Coronary artery (tissue), 2 donors: ENCODE results near the gene CD1C.
"Not testable (repeated sequence)": the region's sequence is repeated elsewhere in the genome, so short reads cannot be mapped to it uniquely, and the experiment has no call there.

Source experiments
- DNase-seq: peaks from one replicate; pipeline ENCODE4 v3.0.0-alpha.2; 2017; ENCODE audit warnings: low spot score
- H3K27ac ChIP-seq, 2 donors: fragments of 200-600 bp; sonication (generic); one replicate each; pipeline ENCODE4 v1.5.1; 2016 to 2019
- H3K4me3 ChIP-seq: fragments of 200-600 bp; sonication (generic); 2 replicates; pipeline ENCODE4 v1.5.1; 2016; ENCODE audit warnings: mild to moderate bottlenecking, moderate library complexity
- CTCF ChIP-seq: fragments of 200-600 bp; sonication (generic); IDR thresholded peaks from one replicate; pipeline ENCODE4 v1.5.1; 2019; ENCODE audit warnings: antibody characterized with exemption

CD1C gene

DNA sequence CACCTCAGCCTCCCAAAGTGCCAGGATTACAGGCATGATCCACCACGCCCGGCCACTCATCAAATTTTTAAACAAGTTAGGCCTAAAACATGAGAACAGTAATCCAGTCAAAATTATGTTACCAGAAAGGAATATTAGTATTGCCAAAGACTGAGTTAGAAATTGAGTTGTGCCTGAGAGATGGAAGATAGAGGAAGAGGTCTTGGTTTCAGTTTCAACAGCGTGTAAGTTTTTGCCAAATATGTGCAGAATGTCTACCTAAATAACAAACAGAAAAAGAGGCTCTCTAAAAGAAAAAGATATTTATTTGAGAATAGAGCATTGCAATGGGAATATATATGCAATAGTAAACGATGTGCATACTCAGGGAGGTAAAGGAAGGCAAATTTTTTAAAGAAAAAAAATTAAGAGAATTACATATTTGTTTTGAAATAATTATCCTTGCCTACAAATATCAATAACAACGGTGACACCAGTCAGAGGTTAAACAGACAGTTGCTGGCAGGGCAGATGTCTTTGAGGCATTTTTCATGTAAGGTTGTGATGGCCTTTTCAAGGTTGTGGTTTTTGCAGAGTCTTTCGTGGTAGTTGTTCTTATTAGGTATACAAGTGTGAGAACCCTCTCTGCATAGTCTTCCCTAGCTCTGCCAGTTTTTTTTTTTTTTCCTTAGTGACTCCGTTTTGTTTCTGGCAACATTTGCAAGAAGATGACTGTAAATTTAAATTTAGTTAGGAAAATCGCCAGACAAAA, 43.9 kb downstream of the CD1C start:
- DNase-seq: no peak
- no peak overlapping the region for H3K4me3 ChIP-seq
- H3K27ac ChIP-seq: no peak overlapping the region
- TF ChIP-seq CTCF: no peak

DNA sequence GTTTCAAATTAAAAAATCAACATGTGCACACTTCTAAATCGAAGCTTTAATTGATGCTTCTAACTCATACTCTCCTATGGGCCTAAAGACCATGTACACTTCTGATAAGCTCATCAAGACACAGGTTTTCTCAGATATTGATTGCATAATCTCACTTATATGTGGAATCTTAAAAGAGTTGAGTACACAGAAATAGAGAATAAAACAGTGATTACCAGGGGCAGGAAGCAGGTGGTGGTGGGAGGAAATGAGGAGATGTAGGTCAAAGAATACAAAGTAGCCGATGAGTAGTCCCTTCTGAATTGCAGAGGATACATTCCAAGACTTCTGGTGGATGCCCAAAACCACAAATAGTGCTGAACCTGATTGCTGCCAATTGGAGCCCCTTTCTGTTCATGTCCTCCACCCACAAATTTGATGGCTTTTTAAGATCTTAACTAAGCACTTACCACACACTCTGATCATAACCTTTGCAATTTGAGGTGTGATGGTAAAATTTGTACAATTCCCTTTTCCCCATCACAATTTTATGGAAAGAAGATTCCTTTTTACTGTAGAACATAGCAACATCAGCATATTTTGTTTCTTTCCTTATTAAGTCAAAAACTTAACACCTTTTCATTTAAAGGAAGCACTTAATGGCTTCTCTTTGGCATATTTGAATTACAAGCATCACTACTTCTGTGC, 44.9 kb downstream of the CD1C start:
- TF ChIP-seq CTCF: no peak
- Histone ChIP-seq H3K4me3 (no peak overlapping the region), H3K27ac (no peak overlapping the region)
- no peak for DNase-seq

- no peak for DNase-seq
- TF ChIP-seq CTCF: no peak
- Histone ChIP-seq H3K27ac (no peak overlapping the region), H3K4me3 (no peak overlapping the region)
These were observed 45.5 kb downstream of the CD1C start for GRCh38 chr1:158335213-158335532.

DNA sequence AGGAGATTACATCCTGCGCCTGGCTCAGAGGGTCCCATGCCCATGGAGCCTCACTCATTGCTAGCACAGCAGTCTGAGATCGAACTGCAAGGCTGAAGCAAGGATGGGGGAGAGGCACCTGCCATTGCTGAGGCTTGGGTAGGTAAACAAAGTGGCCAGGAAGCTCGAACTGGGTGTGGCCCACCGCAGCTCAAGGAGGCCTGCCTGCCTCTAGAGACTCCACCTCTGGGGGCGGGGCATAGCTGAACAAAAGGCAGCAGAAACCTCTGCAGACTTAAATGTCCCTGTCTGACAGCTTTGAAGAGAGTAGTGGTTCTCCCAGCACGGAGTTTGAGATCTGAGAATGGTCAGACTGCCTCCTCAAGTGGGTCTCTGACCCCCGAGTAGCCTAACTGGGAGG, 46.7 kb downstream of the CD1C start:
- DNase-seq, H3K4me3 ChIP-seq, H3K27ac ChIP-seq: not testable (repeated sequence)
